ENCODE results near the gene SMIM10L1. TPM values are rescaled to one million over a fixed set of nuclear protein-coding genes. Genes with fewer than 3 reads are reported as not detected.

The SMIM10L1 gene
- 1 to 10 TPM; 3.4 to 6.1 (median 4.2) TPM for total RNA-seq

GRCh38 chr12:11171145-11171968 lies at the start of gene SMIM10L1:
Gene SMIM10L1 (plus strand): TSS chr12:11171194. CDS start chr12:11171357, 163 bp downstream.
- H3K27ac ChIP-seq, result peak within 1 kb of the TSS; percentile 94 to 99 (median 96)
- no peaks in the 10 kb centered on the region for H3K9me3 ChIP-seq
- peak; percentile 71 for DNase-seq
- H3K36me3 ChIP-seq, result peaks cover 0 to 4% (median 0%) of the 10 kb centered on the region in 3 donors
- peak within 1 kb of the TSS; percentile 71 to 96 (median 87) for H3K4me3 ChIP-seq
- H3K27me3 ChIP-seq, result no peaks in the 10 kb centered on the region
- intact Hi-C loops (cut with DNase I), result no loop called here
- WGBS, 2 donors, result 0% methylated on average over 22 to 24 of the region's 70 CpGs
- TF ChIP-seq POLR2A (IDR thresholded peaks at IDR 0.05) (peak in 2 of 4 donors; percentile 42 to 68), CTCF (IDR thresholded peaks at IDR 0.05) (peak in 1 of 6 experiments; percentile 3)
- H3K4me1 ChIP-seq, result peaks cover 6 to 42% (median 6%) of the 10 kb centered on the region in 3 donors

GRCh38 chr12:11130382-11130781 lies 40.6 kb upstream of the SMIM10L1 start:
- H3K4me1 ChIP-seq, result peaks cover 0 to 11% (median 0%) of the 10 kb centered on the region in 3 donors
- intact Hi-C loops (cut with DNase I), result no loop called here
- H3K27ac ChIP-seq, result no peak overlapping the region
- TF ChIP-seq POLR2A (IDR thresholded peaks at IDR 0.05) (no peak), CTCF (IDR thresholded peaks at IDR 0.05) (no peak)
- H3K27me3 ChIP-seq, result no peaks in the 10 kb centered on the region
- 95 to 100% methylated on average over 2 to 3 of the region's 3 CpGs for WGBS, 2 donors
- H3K9me3 ChIP-seq, result no peaks in the 10 kb centered on the region
- no peak overlapping the region for H3K4me3 ChIP-seq
- no peaks in the 10 kb centered on the region for H3K36me3 ChIP-seq
- DNase-seq, result no peak

DNA sequence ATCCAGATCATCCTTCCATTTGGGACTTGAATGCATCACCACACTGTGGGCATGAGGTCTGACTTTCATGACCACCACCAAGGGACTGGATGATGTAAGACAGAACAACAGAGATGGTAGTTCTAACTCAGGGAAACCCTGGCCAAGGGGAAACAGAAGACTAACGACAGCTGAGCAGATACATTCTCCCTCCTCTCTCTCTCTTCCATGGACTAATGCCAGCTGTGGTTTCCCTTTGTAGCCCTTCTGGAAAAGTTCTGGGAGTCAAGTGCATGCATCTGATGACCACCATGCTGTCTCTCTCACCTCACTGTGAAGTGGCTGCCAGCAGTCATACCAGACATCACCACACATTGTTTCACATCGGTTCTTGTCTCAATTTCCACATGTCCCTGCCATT lies 40.0 kb upstream of the SMIM10L1 start:
- Histone ChIP-seq H3K36me3 (no peaks in the 10 kb centered on the region), H3K27me3 (no peaks in the 10 kb centered on the region), H3K4me1 (peaks cover 0 to 11% (median 0%) of the 10 kb centered on the region in 3 donors), H3K4me3 (no peak overlapping the region), H3K27ac (no peak overlapping the region), H3K9me3 (no peaks in the 10 kb centered on the region)
- DNase-seq, result no peak
- TF ChIP-seq CTCF (IDR thresholded peaks at IDR 0.05) (no peak), POLR2A (IDR thresholded peaks at IDR 0.05) (no peak)
- intact Hi-C loops (cut with DNase I), result no loop called here
- WGBS, 2 donors, result 36 to 55% methylated on average over 2 of the region's 2 CpGs

GRCh38 chr12:11133162-11133561 lies 37.8 kb upstream of the SMIM10L1 start:
- no peak for DNase-seq
- 97 to 100% methylated on average over 1 to 2 of the region's 2 CpGs for WGBS, 2 donors
- H3K9me3 ChIP-seq, result no peaks in the 10 kb centered on the region
- no peak overlapping the region for H3K27ac ChIP-seq
- intact Hi-C loops (cut with DNase I), result no loop called here
- H3K4me1 ChIP-seq, result peaks cover 0 to 11% (median 0%) of the 10 kb centered on the region in 3 donors
- H3K27me3 ChIP-seq, result no peaks in the 10 kb centered on the region
- no peak for TF ChIP-seq CTCF (IDR thresholded peaks at IDR 0.05)
- TF ChIP-seq POLR2A (IDR thresholded peaks at IDR 0.05), result no peak
- no peak overlapping the region for H3K4me3 ChIP-seq
- H3K36me3 ChIP-seq, result no peaks in the 10 kb centered on the region

GRCh38 chr12:11133816-11134215 lies 37.2 kb upstream of the SMIM10L1 start:
- Histone ChIP-seq H3K4me3 (no peak overlapping the region), H3K27me3 (no peaks in the 10 kb centered on the region), H3K9me3 (no peaks in the 10 kb centered on the region), H3K36me3 (no peaks in the 10 kb centered on the region), H3K4me1 (peaks cover 0 to 11% (median 0%) of the 10 kb centered on the region in 3 donors), H3K27ac (no peak overlapping the region)
- intact Hi-C loops (cut with DNase I), result no loop called here
- DNase-seq, result no peak
- WGBS, 2 donors, result 34 to 65% methylated on average over 2 of the region's 2 CpGs
- TF ChIP-seq CTCF (IDR thresholded peaks at IDR 0.05) (no peak), POLR2A (IDR thresholded peaks at IDR 0.05) (no peak)

Data from esophagus squamous epithelium (tissue), 5 donors.